Smooth muscle cell (in vitro differentiated cells): ENCODE data around the gene PGPEP1. TPM values are rescaled to one million over a fixed set of nuclear protein-coding genes. Genes with fewer than 3 reads are reported as not detected.

Experiments
- DNase-seq: peaks from one replicate; lab custom pipeline; 2025; ENCODE audit not compliant: unreplicated experiment; lab: John Stamatoyannopoulos, UW
- H2AFZ ChIP-seq: fragments of 200-600 bp; sonication (generic); 2 replicates; pipeline ENCODE4 v1.6.0; 2016; ENCODE audit warnings: antibody characterized with exemption, low read depth, mild to moderate bottlenecking
- H3F3A ChIP-seq: fragments of 200-600 bp; sonication (generic); 2 replicates; pipeline ENCODE4 v1.6.0; 2017; ENCODE audit warnings: antibody characterized with exemption, low read depth
- H3K27ac ChIP-seq: fragments of 200-600 bp; sonication (generic); 2 replicates; pipeline ENCODE4 v1.5.1; 2016; ENCODE audit warnings: low read depth, mild to moderate bottlenecking
- H3K27me3 ChIP-seq: fragments of 200-600 bp; sonication (generic); 2 replicates; pipeline ENCODE4 v1.6.1; 2016; ENCODE audit warnings: low read depth, mild to moderate bottlenecking
- H3K36me3 ChIP-seq: fragments of 200-600 bp; sonication (generic); 2 replicates; pipeline ENCODE4 v1.5.1; 2016; ENCODE audit warnings: low read depth
- H3K4me1 ChIP-seq: fragments of 200-600 bp; sonication (generic); 2 replicates; pipeline ENCODE4 v1.5.1; 2016; ENCODE audit warnings: low read depth
- H3K4me2 ChIP-seq: fragments of 200-600 bp; sonication (generic); 2 replicates; pipeline ENCODE4 v1.6.0; 2016; ENCODE audit warnings: mild to moderate bottlenecking
- H3K4me3 ChIP-seq: fragments of 200-600 bp; sonication (generic); 2 replicates; pipeline ENCODE4 v1.5.1; 2016; ENCODE audit warnings: mild to moderate bottlenecking
- H3K79me2 ChIP-seq: fragments of 200-600 bp; sonication (generic); 2 replicates; pipeline ENCODE4 v1.6.0; 2016; ENCODE audit warnings: low read depth, mild to moderate bottlenecking
- H3K9ac ChIP-seq: fragments of 200-600 bp; sonication (generic); 2 replicates; pipeline ENCODE4 v1.6.0; 2016; ENCODE audit warnings: low read depth
- H3K9me3 ChIP-seq: fragments of 200-600 bp; sonication (generic); replicated peaks from 2 replicates; pipeline ENCODE4 v1.5.1; 2016; ENCODE audit warnings: low read depth
- H4K20me1 ChIP-seq: fragments of 200-600 bp; sonication (generic); 2 replicates; pipeline ENCODE4 v1.6.0; 2016; ENCODE audit warnings: low read depth
- WGBS: methylation state at CpG from one replicate; pipeline ENCODE4 v1.1.7; 2016; ENCODE audit warnings: low lambda C conversion rate; 5-methylcytosine and 5-hydroxymethylcytosine counted together
- polyA plus RNA-seq: library from polyadenylated mRNA; unstranded; fragments of >200 nt; fragmentation: Nextera tagmentation; extraction: Ambion mirVana; gene quantifications from 2 replicates; pipeline ENCODE4 v1.2.1, GENCODE V29; 2016
- total RNA-seq: library from RNA; depleted of rRNA; stranded (reverse); fragments of >200 nt; gene quantifications from 2 replicates; pipeline ENCODE4 v1.2.3, GENCODE V29; 2014
- TF ChIP-seq, protein P1 (sequence below): fragments of 200-600 bp; sonication (generic); IDR thresholded peaks from 2 replicates; pipeline ENCODE4 v1.5.1; 2017; ENCODE audit warnings: borderline replicate concordance, mild to moderate bottlenecking, antibody characterized with exemption; ENCODE audit not compliant: insufficient read depth, poor library complexity, severe bottlenecking

Gene PGPEP1
- total and polyA plus RNA-seq, 2 experiments from 2014 or later: 4.5 to 11.7 TPM

DNA sequence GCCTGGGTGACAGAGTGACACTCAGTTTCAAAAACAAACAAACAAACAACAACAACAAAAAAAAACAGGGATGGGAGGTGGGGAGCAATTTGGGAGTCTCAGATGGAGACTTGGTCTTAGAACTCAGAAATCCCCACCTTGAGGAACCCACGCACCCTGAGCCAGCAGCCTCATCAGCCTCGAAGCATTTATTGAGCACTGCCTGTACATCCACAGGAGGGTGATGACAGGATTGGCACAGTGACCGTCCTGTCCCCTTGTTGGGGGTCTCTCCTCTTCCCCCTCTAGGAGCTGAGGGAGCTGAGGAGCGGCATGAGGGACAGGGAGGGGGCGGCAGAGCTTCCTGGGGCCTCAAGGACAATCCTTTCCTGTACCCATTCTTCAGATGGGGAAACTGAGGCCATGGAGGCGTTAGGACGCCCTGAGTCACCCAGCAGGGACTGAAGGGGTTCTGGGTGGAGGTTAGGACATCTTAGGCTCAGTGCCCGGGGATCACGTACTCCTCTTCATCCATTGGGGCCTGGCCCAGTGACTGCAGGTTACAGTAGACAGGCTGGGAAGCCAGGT is 51.2 kb downstream of the PGPEP1 start:
- H3K4me2 ChIP-seq: no peak overlapping the region
- TF ChIP-seq, protein P1, sequence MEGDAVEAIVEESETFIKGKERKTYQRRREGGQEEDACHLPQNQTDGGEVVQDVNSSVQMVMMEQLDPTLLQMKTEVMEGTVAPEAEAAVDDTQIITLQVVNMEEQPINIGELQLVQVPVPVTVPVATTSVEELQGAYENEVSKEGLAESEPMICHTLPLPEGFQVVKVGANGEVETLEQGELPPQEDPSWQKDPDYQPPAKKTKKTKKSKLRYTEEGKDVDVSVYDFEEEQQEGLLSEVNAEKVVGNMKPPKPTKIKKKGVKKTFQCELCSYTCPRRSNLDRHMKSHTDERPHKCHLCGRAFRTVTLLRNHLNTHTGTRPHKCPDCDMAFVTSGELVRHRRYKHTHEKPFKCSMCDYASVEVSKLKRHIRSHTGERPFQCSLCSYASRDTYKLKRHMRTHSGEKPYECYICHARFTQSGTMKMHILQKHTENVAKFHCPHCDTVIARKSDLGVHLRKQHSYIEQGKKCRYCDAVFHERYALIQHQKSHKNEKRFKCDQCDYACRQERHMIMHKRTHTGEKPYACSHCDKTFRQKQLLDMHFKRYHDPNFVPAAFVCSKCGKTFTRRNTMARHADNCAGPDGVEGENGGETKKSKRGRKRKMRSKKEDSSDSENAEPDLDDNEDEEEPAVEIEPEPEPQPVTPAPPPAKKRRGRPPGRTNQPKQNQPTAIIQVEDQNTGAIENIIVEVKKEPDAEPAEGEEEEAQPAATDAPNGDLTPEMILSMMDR: no peak
- H4K20me1 ChIP-seq: no peaks in the 10 kb centered on the region
- WGBS: 85% methylated on average over 9 of the region's 9 CpGs
- H3K4me3 ChIP-seq: no peak overlapping the region
- H3K9ac ChIP-seq: no peak overlapping the region
- DNase-seq: no peak
- H3F3A ChIP-seq: peaks cover 9% of the 10 kb centered on the region
- H3K79me2 ChIP-seq: no peaks in the 10 kb centered on the region
- H3K4me1 ChIP-seq: no peaks in the 10 kb centered on the region
- H2AFZ ChIP-seq: no peak overlapping the region
- H3K36me3 ChIP-seq: no peaks in the 10 kb centered on the region
- no peaks in the 10 kb centered on the region for H3K9me3 ChIP-seq
- no peak overlapping the region for H3K27ac ChIP-seq
- no peaks in the 10 kb centered on the region for H3K27me3 ChIP-seq

DNA sequence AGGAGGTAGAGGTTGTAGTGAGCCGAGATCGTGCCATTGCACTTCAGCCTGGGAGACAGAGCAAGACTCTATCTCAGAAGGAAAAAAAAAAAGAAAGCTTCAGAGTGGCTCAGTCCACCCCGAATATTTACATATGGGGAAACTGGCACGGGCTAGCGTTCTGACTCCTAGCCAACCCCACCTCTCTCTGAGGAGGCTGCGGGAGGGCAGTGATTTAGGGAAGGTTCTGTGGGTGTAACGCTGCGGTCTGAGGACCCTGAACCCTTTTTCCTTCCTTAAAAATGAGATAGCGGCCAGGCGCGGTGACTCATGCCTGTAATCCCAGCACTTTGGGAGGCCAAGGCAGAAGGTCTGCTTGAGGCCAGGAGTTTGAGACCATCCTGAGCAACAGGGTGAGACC is 52.0 kb downstream of the PGPEP1 start:
- Histone ChIP-seq H3K79me2 (no peaks in the 10 kb centered on the region), H3K4me3 (no peak overlapping the region), H2AFZ (no peak overlapping the region), H4K20me1 (no peaks in the 10 kb centered on the region), H3F3A (peaks cover 9% of the 10 kb centered on the region), H3K4me2 (no peak overlapping the region), H3K36me3 (no peaks in the 10 kb centered on the region), H3K9me3 (no peaks in the 10 kb centered on the region), H3K9ac (no peak overlapping the region), H3K4me1 (peaks cover 3% of the 10 kb centered on the region), H3K27me3 (no peaks in the 10 kb centered on the region), H3K27ac (no peak overlapping the region)
- TF ChIP-seq, protein P1: no peak
- WGBS: 56% methylated on average over 11 of the region's 11 CpGs
- DNase-seq: no peak

DNA sequence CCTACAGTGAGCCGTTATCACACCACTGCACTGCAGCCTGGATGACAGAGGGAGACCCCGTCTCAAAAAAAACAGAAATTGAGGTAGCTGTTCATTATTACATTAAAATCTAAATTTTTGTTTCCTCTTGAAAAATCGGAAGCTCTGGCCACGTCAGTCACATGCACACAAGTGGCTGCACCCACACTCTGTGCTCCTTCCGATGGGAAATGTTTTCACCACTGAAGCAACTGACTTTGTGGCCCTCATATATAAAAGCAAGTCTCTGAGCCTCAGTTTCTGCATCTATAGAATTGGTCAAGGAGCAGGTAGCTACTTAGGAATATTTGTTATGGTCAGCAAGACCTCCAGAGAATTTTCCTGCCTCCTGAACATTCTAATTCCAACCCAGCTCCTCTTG is 52.5 kb downstream of the PGPEP1 start:
- WGBS: 92% methylated on average over 5 of the region's 5 CpGs
- TF ChIP-seq, protein P1: no peak
- Histone ChIP-seq H3K4me3 (no peak overlapping the region), H3K79me2 (no peaks in the 10 kb centered on the region), H4K20me1 (no peaks in the 10 kb centered on the region), H3K36me3 (no peaks in the 10 kb centered on the region), H3K9ac (no peak overlapping the region), H3K4me1 (peaks cover 4% of the 10 kb centered on the region), H2AFZ (no peak overlapping the region), H3K27ac (no peak overlapping the region), H3F3A (peaks cover 9% of the 10 kb centered on the region), H3K4me2 (no peak overlapping the region), H3K27me3 (no peaks in the 10 kb centered on the region), H3K9me3 (no peaks in the 10 kb centered on the region)
- no peak for DNase-seq

DNA sequence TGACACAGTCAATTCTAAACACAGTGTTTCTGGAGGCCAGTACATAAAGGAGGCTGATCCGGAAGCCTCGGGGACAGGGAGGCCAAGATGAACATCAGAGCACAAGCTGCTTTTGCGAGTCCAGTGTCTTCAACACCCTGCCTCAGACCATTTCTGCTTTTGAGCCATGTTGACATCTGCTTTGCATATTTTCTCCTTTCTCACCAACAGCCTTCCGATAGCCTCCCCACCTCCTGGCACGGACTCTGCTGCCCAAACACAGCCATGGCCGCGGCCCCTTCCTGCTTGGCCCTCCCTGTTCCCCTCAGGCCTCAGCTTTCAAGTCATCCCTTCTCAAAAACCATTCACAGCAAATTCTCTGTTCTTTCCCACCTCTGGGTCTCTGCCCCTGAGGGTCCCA is 53.4 kb downstream of the PGPEP1 start:
- DNase-seq: no peak
- no peaks in the 10 kb centered on the region for H3K9me3 ChIP-seq
- TF ChIP-seq, protein P1: no peak
- H2AFZ ChIP-seq: no peak overlapping the region
- peaks cover 4% of the 10 kb centered on the region for H3K4me1 ChIP-seq
- 91% methylated on average over 7 of the region's 7 CpGs for WGBS
- peaks cover 9% of the 10 kb centered on the region for H3F3A ChIP-seq
- H4K20me1 ChIP-seq: no peaks in the 10 kb centered on the region
- H3K27me3 ChIP-seq: no peaks in the 10 kb centered on the region
- H3K4me2 ChIP-seq: no peak overlapping the region
- no peak overlapping the region for H3K27ac ChIP-seq
- H3K4me3 ChIP-seq: no peak overlapping the region
- H3K79me2 ChIP-seq: no peaks in the 10 kb centered on the region
- H3K9ac ChIP-seq: no peak overlapping the region
- H3K36me3 ChIP-seq: no peaks in the 10 kb centered on the region
